Measurements from ENCODE around the gene COL15A1.

The COL15A1 gene

GRCh38 chr9:99085949-99086948 is 142.5 kb downstream of the COL15A1 start:
- no peak for TF ChIP-seq CTCF (IDR thresholded peaks at IDR 0.05; ENCODE audit: low read depth, low read length)
- DNase-seq (ENCODE audit: extremely low read depth, low read depth), result peak; percentile 49

GRCh38 chr9:99087462-99087861 is 143.8 kb downstream of the COL15A1 start:
- no peak for DNase-seq (ENCODE audit: extremely low read depth, low read depth)
- no peak for TF ChIP-seq CTCF (IDR thresholded peaks at IDR 0.05; ENCODE audit: low read depth, low read length)

GRCh38 chr9:99090336-99091130 is 146.8 kb downstream of the COL15A1 start:
- no peak for DNase-seq (ENCODE audit: extremely low read depth, low read depth)
- no peak for TF ChIP-seq CTCF (IDR thresholded peaks at IDR 0.05; ENCODE audit: low read depth, low read length)

GRCh38 chr9:99092643-99093491 is 149.2 kb downstream of the COL15A1 start:
- TF ChIP-seq CTCF (IDR thresholded peaks at IDR 0.05; ENCODE audit: low read depth, low read length), result no peak
- DNase-seq (ENCODE audit: extremely low read depth, low read depth), result no peak

- no peak for TF ChIP-seq CTCF (IDR thresholded peaks at IDR 0.05; ENCODE audit: low read depth, low read length)
- DNase-seq (ENCODE audit: extremely low read depth, low read depth), result no peak
Measured at GRCh38 chr9:99093492-99093791, 149.7 kb downstream of the COL15A1 start.

GRCh38 chr9:99095565-99095964 is 151.9 kb downstream of the COL15A1 start:
- TF ChIP-seq CTCF (IDR thresholded peaks at IDR 0.05; ENCODE audit: low read depth, low read length), result no peak
- no peak for DNase-seq (ENCODE audit: extremely low read depth, low read depth)
